HG03039 (cell line): Measurements from ENCODE around the gene SLC25A29.
"Not testable (repeated sequence)": the region's sequence is repeated elsewhere in the genome, so short reads cannot be mapped to it uniquely, and the experiment has no call there.

ENCODE experiments used
- ATAC-seq: cut with Tn5 transposase; IDR thresholded peaks from one replicate; pipeline ENCODE4 v1.9.1; 2021; ENCODE audit warnings: mild to moderate bottlenecking, moderate library complexity; ENCODE audit not compliant: unreplicated experiment

SLC25A29 gene

GRCh38 chr14:100306101-100306997, at the start of gene SLC25A29:
TSS of gene SLC25A29 (minus strand) at chr14:100306444. CDS start at chr14:100306232, 212 bp downstream.
- peak; percentile 82 for ATAC-seq

GRCh38 chr14:100350986-100351385, 44.7 kb upstream of the SLC25A29 start:
- no peak for ATAC-seq

GRCh38 chr14:100350276-100350926, 44.2 kb upstream of the SLC25A29 start:
- ATAC-seq, result no peak

DNA sequence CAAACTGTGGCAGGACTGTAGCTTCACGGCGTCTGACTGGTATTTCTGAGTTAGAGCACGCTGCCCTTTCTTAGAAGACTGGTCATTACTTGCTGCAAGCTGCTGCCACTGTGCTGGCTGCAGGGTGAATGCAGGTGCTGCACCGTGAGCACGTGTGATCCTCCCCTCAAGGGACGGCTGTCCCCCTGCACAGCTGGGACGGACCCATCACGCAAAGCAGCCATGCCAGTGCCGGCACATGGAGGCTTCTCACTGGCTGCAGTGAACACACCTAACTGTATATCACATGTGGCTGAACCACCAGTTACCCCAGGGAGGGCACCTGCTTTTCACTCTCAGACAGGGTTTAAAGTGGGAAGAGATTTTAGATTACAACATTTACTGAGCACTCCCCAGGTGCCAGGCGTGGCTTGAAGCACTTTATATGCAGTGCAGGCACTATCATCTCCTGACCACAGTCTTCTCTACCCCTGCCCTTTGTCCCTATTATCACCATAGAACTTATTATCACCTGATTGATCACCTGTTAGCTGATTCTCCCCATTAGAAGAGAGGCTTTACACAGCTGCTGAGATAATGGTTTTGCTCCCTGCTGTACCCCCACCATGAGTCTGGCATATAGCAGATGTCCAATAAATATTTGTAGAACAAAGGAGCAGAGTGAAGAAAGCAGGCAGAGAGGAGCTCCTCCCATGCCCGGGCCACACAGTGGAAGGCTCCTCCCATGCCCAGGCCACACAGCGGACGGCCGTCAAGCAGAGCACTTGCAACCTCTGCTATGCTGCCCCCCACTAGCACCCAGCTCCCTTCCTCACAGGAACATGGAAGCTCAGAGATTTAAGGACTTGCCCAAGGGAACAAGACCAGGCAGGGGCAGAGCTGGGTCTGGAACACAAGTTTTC, 42.8 kb upstream of the SLC25A29 start:
- ATAC-seq, result no peak

GRCh38 chr14:100348253-100348729, 42.0 kb upstream of the SLC25A29 start:
- no peak for ATAC-seq

GRCh38 chr14:100346306-100347091, 40.3 kb upstream of the SLC25A29 start:
- ATAC-seq, result no peak

DNA sequence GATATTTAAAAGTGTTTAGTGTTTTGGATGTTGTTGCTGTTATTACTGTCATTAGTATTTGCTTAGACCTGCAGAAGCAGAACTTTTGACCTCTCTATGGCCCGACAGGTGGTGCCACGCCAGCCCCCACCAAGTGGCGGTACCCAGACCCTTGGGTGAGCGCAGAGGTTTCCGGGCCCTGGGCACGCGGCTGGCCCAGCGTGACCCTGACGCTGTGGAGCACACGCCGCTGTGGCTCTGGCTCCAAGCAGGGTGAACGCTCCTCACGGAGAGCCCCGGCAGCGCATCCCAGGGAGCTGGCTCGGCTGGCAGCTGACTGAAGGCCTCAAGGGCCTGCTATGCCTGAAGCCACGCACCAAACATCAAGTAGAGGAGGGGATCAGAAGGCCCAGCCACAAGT, 39.5 kb upstream of the SLC25A29 start:
- no peak for ATAC-seq

GRCh38 chr14:100344657-100345056, 38.4 kb upstream of the SLC25A29 start:
- not testable (repeated sequence) for ATAC-seq

DNA sequence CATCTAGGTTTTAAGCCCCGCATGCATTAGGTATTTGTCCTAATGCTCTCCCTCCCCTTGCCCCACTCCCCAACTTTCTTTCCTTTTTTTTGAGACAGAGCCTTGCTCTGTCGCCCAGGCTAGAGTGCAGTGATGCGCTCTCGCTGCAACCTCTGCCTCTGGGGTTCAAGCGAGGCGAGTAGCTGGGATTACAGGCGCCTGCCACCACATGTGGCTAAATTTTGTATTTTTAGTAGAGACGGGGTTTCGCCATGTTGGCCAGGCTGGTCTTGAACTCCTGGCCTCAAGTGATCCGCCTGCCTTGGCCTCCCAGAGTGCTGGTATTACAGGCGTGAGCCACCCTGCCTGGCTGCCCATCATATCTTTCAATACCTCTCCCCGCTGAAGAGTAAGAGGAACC, 36.6 kb upstream of the SLC25A29 start:
- ATAC-seq, result not testable (repeated sequence)

DNA sequence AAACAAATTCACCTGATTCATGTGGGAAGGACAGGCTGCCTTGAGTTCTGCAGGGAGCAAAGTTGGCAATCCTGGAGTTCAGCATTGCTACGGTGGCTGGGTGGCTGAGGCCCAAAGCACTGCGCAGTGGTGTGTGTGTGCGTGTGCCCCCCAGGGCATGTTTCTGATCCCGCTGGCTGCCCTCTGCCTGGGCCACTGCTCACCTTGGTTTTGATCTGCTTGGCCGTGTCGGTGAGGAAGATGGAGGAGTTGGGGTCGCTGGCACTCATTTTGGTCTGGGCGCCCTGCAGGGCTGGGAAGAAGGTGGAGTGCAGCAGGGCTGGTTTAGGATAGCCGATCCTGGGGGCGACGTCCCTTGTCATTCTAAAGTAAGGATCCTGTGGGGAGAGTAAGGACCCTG, 36.0 kb upstream of the SLC25A29 start:
- ATAC-seq, result no peak

- ATAC-seq, result peak; percentile 50
These were observed 35.2 kb upstream of the SLC25A29 start for GRCh38 chr14:100341301-100342031.

DNA sequence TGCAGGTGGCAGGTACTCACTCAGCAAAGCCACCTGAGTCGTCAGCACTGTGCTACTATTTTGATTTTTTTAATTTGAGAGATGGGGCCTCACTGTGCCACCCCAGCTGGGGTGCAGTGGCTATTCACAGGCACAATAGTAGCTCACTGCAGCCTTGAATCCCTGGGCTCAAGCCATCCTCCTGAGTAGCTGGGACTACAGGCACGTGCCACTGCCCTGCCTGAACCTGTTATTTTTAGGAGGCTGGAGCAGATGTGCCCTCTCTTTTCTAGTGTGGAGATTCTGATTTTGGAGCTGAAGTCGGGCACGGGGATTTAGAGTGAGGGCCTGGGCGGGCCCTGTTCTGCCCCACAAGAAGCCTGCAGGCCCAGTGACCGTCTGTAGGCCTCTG, 34.2 kb upstream of the SLC25A29 start:
- ATAC-seq, result no peak

DNA sequence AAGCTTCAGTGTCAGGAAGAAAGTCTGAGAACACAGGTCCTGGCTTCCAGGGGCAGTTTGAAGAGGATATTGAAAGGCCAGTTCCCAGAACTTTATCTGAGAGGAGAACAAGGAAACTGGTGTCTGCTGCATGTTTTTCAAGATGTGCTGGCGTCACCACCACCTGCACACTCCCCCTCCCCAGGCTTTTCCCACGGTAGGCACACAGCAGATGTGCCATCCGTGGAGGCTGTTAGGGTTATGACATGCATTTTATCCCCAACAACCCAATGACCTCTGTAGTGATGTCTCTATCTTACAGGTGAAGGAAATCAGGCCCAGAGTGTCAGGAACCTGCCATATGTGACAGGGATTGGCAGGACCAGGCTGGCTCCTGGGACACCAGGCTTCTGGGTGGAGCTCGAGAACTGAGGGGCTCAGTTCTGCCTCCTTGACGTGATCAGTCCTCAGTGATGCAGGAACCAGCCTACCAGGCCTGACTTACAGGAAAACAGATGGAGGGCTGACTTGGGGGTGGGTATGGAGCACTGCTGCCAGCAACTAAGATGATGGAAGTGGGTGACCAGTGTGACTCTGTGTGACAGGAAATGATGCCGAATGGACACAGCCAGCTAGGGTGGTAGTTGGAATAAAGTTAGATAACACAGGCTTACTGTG, 33.6 kb upstream of the SLC25A29 start:
- no peak for ATAC-seq

- no peak for ATAC-seq
These were observed 30.6 kb upstream of the SLC25A29 start for GRCh38 chr14:100336618-100337530.

DNA sequence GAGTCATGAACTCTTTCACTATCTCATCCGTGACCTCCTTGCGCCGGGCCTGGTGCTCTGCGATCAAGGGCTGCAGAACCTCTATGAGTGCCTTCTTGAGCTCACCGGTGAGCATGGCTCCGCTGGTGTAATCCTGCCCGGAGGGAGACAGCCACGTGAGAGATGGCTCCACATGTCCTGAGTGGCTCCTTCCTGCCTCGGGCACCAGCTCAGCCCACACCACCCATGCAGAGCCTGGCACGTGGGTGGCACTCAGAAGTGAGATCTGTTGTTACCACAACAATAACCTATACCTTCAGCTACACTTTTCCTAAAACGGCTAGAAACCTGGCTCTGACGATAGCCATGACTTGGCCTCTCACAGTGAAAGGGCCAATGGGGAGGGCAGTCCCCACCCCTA, 28.7 kb upstream of the SLC25A29 start:
- no peak for ATAC-seq

DNA sequence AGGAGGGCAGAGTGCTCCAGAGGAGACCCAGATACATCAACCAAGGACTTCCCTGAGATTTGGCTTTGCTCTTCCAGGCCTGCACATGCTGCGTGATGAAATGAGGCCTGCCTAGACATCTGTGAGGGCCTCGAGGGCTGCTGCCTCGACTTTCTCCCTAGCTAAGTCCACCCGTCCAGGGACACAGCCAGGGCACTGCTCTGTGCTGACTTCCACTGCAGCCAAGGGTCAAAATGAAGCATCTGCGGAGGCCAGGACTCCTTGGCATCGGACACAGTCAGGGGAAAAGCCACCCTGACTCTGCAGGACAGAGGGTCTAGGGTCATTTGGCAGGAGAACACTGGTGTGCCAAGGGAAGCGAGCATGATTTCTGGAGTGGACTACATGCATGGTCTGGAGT, 27.6 kb upstream of the SLC25A29 start:
- no peak for ATAC-seq

DNA sequence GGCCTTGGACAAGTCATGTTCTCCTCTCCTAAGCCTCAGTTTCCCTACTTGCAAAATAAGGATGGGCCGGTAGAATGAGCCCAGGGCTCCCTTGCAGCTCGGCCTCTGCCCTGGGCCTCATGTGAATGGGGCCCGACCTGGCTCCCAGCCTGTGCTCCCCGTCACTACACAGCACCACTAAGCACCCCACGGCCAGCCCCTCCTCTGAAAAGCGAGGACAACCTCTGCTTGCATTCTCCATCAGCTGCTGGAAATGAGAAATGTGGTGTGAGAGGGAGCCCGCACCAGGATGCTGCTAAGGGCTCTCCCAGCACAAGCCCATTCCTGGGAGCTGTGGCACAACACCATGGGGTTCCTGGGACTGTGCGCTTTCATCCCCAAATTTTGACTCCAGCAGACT, 27.1 kb upstream of the SLC25A29 start:
- no peak for ATAC-seq

DNA sequence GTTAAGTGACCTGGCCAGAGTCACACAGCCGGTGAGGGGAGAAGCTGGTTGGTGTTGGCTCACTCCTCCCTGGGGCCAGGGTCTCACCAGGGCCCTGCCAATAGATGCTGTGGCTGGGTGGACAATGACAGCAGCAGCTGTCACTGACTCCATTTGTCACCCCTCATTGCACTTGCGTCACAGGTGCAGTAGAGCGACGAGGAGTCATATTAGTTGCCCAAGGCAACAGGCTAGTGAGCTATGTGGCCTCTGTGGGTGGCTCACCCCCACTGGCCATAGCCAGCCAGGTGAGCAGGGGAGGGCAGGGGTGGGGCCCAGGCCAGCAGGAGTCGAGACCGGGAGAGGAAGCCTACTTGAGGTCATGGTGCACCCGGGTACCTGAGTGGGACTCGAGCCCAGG, 26.6 kb upstream of the SLC25A29 start:
- no peak for ATAC-seq
